Astrocyte (in vitro differentiated cells and primary cell): Measurements from ENCODE around the gene RGS14. TPM values are rescaled to one million over a fixed set of nuclear protein-coding genes. Genes with fewer than 3 reads are reported as not detected.
"Not testable (repeated sequence)": the region's sequence is repeated elsewhere in the genome, so short reads cannot be mapped to it uniquely, and the experiment has no call there.

Experiments
- DNase-seq: peaks from one replicate; pipeline ENCODE4 v3.0.0-alpha.2; 2010; ENCODE audit warnings: low read depth
- FAIRE-seq: peaks from 2 replicates; lab custom pipeline; 2011; peaks lifted over from hg19 to GRCh38; lab: Jason Lieb, UNC
- H2AFZ ChIP-seq: 2 replicates; pipeline ENCODE4 v1.6.0; 2012; ENCODE audit warnings: low read depth, low read length, inconsistent platforms
- H3K27ac ChIP-seq: 2 replicates; pipeline ENCODE4 v1.5.1; 2011; ENCODE audit warnings: low read depth, low read length, inconsistent platforms
- H3K27me3 ChIP-seq: 2 replicates; pipeline ENCODE4 v1.6.0; 2011; ENCODE audit warnings: low read length, inconsistent platforms; ENCODE audit not compliant: insufficient read depth
- H3K36me3 ChIP-seq: 2 replicates; pipeline ENCODE4 v1.5.1; 2011; ENCODE audit warnings: low read length, inconsistent platforms; ENCODE audit not compliant: insufficient read depth
- H3K4me1 ChIP-seq: 2 replicates; pipeline ENCODE4 v1.5.1; 2011; ENCODE audit warnings: low read length, inconsistent platforms; ENCODE audit not compliant: insufficient read depth
- H3K4me2 ChIP-seq: 2 replicates; pipeline ENCODE4 v1.6.0; 2012; ENCODE audit warnings: low read length, inconsistent platforms
- H3K4me3 ChIP-seq: 2 replicates; pipeline ENCODE4 v1.5.1; 2011; ENCODE audit warnings: low read depth, mild to moderate bottlenecking, low read length, inconsistent platforms; ENCODE audit not compliant: insufficient read depth
- H3K79me2 ChIP-seq: 2 replicates; pipeline ENCODE4 v1.6.0; 2012; ENCODE audit warnings: mild to moderate bottlenecking, low read length, inconsistent platforms; ENCODE audit not compliant: insufficient read depth
- H3K9ac ChIP-seq: 2 replicates; pipeline ENCODE4 v1.6.0; 2012; ENCODE audit warnings: mild to moderate bottlenecking, low read length, inconsistent platforms
- H3K9me3 ChIP-seq: 2 replicates; pipeline ENCODE4 v1.5.1; 2012; ENCODE audit warnings: low read depth, mild to moderate bottlenecking, low read length, inconsistent platforms; ENCODE audit not compliant: insufficient read depth
- H4K20me1 ChIP-seq: 2 replicates; pipeline ENCODE4 v1.6.0; 2012; ENCODE audit warnings: low read length, inconsistent platforms; ENCODE audit not compliant: insufficient read depth
- H3K27ac Mint-ChIP-seq: one replicate; pipeline ENCODE4 v1.8.0; 2021; ENCODE audit warnings: mild to moderate bottlenecking, mixed read lengths; ENCODE audit not compliant: unreplicated experiment
- H3K27me3 Mint-ChIP-seq: one replicate; pipeline ENCODE4 v1.8.0; 2021; ENCODE audit warnings: low read depth, mixed read lengths; ENCODE audit not compliant: unreplicated experiment
- H3K36me3 Mint-ChIP-seq: one replicate; pipeline ENCODE4 v1.8.0; 2021; ENCODE audit warnings: low read depth, mixed read lengths; ENCODE audit not compliant: unreplicated experiment
- H3K4me1 Mint-ChIP-seq: one replicate; pipeline ENCODE4 v1.8.0; 2021; ENCODE audit warnings: low read depth, mixed read lengths; ENCODE audit not compliant: unreplicated experiment
- H3K4me3 Mint-ChIP-seq: one replicate; pipeline ENCODE4 v1.8.0; 2021; ENCODE audit warnings: mild to moderate bottlenecking, moderate library complexity, mixed read lengths; ENCODE audit not compliant: unreplicated experiment
- H3K9me3 Mint-ChIP-seq: one replicate; pipeline ENCODE4 v1.8.0; 2021; ENCODE audit warnings: mild to moderate bottlenecking, mixed read lengths; ENCODE audit not compliant: unreplicated experiment
- CTCF ChIP-seq: IDR thresholded peaks from 2 replicates; pipeline ENCODE4 v1.5.1; 2011; ENCODE audit warnings: low read depth, mild to moderate bottlenecking, inconsistent platforms, low read length, moderate library complexity; ENCODE audit not compliant: insufficient read depth
- EZH2 ChIP-seq: IDR thresholded peaks from 2 replicates; pipeline ENCODE4 v1.6.1; 2012; ENCODE audit warnings: mild to moderate bottlenecking, low read length, inconsistent platforms; ENCODE audit not compliant: insufficient read depth
- total RNA-seq: library from RNA; stranded (reverse); gene quantifications from 2 replicates; pipeline ENCODE4 v1.2.1, GENCODE V29; 2021

The RGS14 gene
- total RNA-seq, 1 donor from 2014 or later = 7.8 TPM

- no peak overlapping the region for H3K4me3 Mint-ChIP-seq
- no peak overlapping the region for H2AFZ ChIP-seq
- no peak for FAIRE-seq
- no peak for TF ChIP-seq EZH2
- no peak for TF ChIP-seq CTCF
- peaks cover 49% of the 10 kb centered on the region for H3K79me2 ChIP-seq
- DNase-seq = no peak
- peaks cover 14% of the 10 kb centered on the region for H3K36me3 Mint-ChIP-seq
- H3K4me2 ChIP-seq = no peak overlapping the region
- H3K27ac Mint-ChIP-seq = no peak overlapping the region
- no peak overlapping the region for H3K9ac ChIP-seq
- no peaks in the 10 kb centered on the region for H3K9me3 Mint-ChIP-seq
- H3K36me3 ChIP-seq = peaks cover 12% of the 10 kb centered on the region
- no peak overlapping the region for H3K27ac ChIP-seq
- H3K4me1 Mint-ChIP-seq = no peaks in the 10 kb centered on the region
- H3K4me1 ChIP-seq = no peaks in the 10 kb centered on the region
- peaks cover 55% of the 10 kb centered on the region for H4K20me1 ChIP-seq
- no peaks in the 10 kb centered on the region for H3K27me3 Mint-ChIP-seq
- H3K27me3 ChIP-seq = no peaks in the 10 kb centered on the region
- no peaks in the 10 kb centered on the region for H3K9me3 ChIP-seq
- H3K4me3 ChIP-seq = no peak overlapping the region
These were observed 18.6 kb upstream of the RGS14 start for GRCh38 chr5:177339107-177339638.

DNA sequence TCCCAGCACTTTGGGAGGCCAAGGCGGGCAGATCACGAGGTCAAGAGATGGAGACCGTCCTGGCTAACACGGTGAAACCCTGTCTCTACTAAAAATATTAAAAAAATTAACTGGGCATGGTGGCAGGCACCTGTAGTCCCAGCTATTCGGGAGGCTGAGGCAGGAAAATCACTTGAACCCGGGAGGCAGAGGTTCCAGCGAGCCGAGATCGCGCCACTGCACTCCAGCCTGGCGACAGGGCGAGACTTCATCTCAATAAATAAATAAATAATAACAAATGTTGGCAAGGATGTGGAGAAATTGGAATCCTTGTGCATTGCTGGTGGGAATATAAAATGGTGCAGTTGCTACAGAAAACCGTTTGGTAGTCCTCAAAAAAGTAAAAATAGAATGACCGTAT is 14.7 kb upstream of the RGS14 start:
- Histone ChIP-seq H3K79me2 (peaks cover 84% of the 10 kb centered on the region), H3K36me3 (peaks cover 21% of the 10 kb centered on the region), H4K20me1 (peaks cover 65% of the 10 kb centered on the region)
- H3K27ac ChIP-seq, H3K4me2 ChIP-seq, H3K4me3 ChIP-seq, H3K4me1 Mint-ChIP-seq, H3K36me3 Mint-ChIP-seq, H3K9ac ChIP-seq, H3K4me3 Mint-ChIP-seq, FAIRE-seq, H3K9me3 Mint-ChIP-seq, H3K9me3 ChIP-seq, H3K27ac Mint-ChIP-seq, H3K27me3 Mint-ChIP-seq, H3K4me1 ChIP-seq, H3K27me3 ChIP-seq, H2AFZ ChIP-seq, DNase-seq: not testable (repeated sequence)

DNA sequence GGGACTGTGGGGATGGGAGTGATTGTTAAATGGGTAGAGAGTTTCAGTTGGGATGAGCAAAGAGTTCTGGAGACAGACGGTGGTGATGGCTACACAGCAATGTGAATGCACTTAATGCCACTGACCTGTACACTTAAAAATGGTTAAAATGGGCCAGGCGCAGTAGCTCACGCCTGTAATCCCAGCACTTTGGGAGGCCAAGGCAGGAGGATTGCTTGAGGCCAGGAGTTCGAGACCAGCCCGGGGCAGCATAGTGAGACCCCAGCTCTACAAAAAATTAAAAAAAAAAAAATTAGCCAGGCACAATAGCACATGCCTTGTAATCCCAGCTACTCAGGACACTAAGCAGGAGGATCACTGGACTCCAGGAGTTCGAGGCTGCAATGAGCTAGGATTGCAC is 13.9 kb upstream of the RGS14 start:
- no peak overlapping the region for H3K27ac Mint-ChIP-seq
- Histone ChIP-seq H3K27me3 (no peaks in the 10 kb centered on the region), H3K9me3 (no peaks in the 10 kb centered on the region), H3K36me3 (peaks cover 20% of the 10 kb centered on the region), H3K4me3 (no peak overlapping the region), H3K9ac (no peak overlapping the region), H3K79me2 (peaks cover 85% of the 10 kb centered on the region), H3K27ac (no peak overlapping the region), H2AFZ (no peak overlapping the region), H4K20me1 (peaks cover 59% of the 10 kb centered on the region), H3K4me1 (no peaks in the 10 kb centered on the region), H3K4me2 (no peak overlapping the region)
- no peaks in the 10 kb centered on the region for H3K27me3 Mint-ChIP-seq
- DNase-seq (no peak), FAIRE-seq (no peak)
- H3K4me3 Mint-ChIP-seq = no peak overlapping the region
- no peaks in the 10 kb centered on the region for H3K4me1 Mint-ChIP-seq
- peaks cover 6% of the 10 kb centered on the region for H3K36me3 Mint-ChIP-seq
- no peaks in the 10 kb centered on the region for H3K9me3 Mint-ChIP-seq
- TF ChIP-seq EZH2 = no peak
- no peak for TF ChIP-seq CTCF
